HT1080 (cell line): ENCODE measurements around the gene COL25A1. TPM values are rescaled to one million over a fixed set of nuclear protein-coding genes. Genes with fewer than 3 reads are reported as not detected.

Experiments used
- DNase-seq: peaks from one replicate; pipeline ENCODE4 v3.0.0-alpha.2; 2015; ENCODE audit warnings: low read depth
- total RNA-seq: library from RNA; depleted of rRNA; stranded (reverse); fragments of >200 nt; shearing (Covaris generic); gene quantifications from 2 replicates; pipeline ENCODE4 v1.2.3, GENCODE V29; 2014

COL25A1 gene
- total RNA-seq, 1 experiment from 2014 or later, result 0.06 TPM

- DNase-seq, result no peak
These were observed 86.3 kb downstream of the COL25A1 start for GRCh38 chr4:109216085-109216696.

GRCh38 chr4:109215506-109215905 is 87.0 kb downstream of the COL25A1 start:
- no peak for DNase-seq

DNA sequence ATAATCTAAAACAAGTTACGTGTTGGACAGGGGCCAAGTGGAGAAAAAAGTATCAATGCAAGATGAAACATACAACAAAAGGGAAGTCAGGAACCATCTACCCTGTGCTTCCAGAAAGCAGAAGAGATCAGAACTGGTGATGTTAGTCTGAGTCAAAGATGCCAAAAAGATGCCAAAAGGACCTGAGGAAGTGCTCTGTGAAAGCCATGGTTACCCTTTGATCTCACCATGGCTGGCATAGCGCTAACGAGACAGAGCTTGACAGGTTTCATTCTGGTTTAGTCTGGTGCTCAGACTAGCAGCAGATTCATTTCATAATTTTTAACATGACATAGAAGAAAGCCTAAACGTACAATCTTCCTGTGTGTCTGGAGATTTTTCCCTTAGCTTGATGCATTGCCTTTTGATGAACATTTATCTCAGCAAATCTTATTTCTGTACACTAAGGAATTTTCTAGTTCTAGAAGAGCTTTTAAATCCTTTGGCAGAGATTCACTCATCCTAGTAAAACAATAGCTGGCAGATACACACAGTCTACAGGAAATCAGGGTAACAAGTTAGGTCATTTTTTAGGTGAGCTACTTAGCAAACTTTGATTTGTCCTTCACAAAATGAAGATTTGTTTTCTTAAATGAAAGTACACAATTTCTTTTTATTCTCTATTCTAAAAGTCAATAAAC is 87.7 kb downstream of the COL25A1 start:
- no peak for DNase-seq

DNA sequence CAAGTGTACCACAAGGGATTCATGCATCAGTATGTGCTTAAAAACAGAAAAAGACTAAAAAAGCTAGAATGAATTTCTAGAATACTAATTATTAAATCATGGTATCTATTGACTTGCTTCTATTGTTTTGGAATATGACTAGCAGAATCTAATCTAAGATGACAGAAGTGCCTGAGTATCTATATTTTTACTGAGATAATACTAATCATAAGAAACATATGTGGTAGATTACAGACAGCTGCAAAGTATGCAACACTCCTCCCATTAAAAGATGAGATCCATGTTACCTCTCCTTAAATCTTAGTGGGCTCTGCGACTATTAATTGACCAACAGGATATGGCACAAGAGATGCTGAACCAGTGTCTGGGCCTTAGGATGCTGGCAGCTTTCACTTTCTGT is 89.4 kb downstream of the COL25A1 start:
- no peak for DNase-seq

GRCh38 chr4:109211671-109212070 is 90.8 kb downstream of the COL25A1 start:
- no peak for DNase-seq

DNA sequence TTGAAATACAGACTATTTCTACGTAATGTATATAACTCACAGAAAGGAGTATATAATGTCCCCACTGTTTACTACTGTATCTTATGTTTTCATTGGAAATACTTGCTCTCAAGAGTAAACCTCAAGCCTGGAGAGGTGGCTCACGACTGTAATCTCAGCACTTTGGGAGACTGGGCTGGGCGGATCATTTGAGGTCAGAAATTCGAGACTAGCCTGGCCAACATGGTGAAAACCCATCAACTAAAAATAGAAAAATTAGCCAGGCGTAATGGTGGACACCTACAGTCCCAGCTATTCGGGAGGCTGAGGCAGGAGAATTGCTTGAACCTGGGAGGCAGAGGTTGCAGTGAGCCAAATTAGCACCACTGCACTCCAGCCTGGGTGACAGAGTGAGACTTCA is 92.8 kb downstream of the COL25A1 start:
- DNase-seq, result no peak

DNA sequence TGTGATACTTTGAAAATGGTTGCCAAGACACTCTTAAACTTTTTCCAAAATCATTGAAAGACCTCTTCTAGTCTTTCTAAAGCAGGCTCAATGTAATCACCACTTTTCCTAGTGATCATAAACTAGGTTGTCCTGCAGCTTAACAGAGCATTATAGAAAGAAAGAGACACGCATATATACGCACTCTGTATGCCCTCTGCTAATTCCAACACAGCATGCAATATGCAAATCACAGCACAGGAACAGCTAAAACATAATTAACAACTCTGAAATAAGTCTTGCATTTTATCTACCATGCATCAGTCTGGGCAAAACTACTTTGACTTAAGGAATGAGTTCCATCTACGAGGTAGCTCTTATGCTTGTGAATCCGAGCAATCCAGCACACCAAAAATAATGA is 94.6 kb downstream of the COL25A1 start:
- DNase-seq, result no peak

DNA sequence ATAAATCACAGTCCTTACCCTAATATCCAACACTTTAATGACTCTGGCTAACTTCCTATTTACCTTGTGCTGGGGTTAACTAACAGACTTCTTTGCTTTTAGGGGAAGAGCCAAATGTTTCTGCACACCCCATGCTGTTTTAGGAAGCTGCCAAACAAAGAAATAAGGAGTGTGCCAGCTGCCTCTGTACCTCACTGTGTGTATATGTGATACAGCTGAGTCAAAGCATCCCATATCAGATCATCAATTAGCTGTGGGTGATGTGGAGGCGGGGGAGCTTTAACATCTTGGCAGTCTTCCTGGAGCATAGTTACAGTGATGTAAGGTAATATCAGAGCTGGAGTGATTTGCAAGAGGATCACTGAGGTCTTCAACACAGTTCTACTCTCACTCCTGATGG is 95.4 kb downstream of the COL25A1 start:
- peak; percentile 41 for DNase-seq

GRCh38 chr4:109206620-109207019 is 95.8 kb downstream of the COL25A1 start:
- no peak for DNase-seq

DNA sequence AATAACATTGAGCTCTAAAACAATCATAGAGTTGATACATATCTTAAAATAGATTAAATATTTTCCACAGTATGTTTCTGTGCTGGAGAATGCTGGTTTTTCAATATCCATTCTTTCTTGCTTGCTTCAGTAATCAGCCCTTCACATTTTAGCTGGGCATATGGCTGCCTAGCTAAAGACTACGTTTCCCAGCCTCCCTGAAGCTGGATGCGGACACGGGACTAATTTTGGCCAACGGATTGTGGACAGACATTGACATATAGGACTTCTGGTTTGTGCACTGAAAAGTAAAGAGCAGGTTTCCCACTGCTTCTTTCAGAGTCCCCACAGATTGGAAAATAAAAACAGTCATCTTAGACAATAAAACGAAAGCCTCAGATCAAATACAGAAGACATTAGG is 97.3 kb downstream of the COL25A1 start:
- DNase-seq, result no peak

DNA sequence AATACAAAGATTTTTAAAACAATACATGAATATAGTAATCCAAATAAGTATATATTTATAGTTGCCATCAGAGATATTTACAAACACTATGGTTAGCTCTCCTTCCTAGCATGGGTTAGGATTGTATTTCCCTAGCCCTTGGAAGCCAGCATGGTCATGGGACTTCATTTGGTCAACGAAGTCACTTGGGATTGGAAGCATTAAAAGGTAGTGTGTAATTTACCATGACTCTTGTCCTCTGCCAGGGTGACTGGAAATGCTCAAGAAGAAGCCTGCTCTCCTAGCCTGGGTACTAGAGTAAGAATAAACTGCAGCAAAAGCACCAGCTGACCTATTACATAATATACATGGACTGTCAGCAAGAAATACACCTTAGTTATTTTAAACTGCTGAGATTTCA is 102.9 kb downstream of the COL25A1 start:
- no peak for DNase-seq

DNA sequence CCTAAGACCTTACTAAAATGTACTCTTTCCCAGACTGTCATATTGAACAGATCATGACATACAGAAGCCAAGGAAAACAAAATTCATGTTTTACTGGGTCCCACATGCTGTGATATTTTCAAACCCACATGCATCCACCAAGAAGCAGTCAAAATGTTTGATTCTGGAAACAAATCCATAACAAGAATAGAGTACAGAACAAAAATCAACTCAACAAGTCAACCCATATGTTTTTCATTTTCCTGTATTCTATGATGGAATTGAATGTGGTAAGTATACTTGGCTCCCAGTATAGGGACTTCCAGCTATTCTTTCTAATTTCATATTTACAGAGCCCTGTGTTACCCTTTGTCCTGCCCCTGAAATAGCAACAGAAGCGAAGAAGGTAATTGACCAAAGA is 106.8 kb downstream of the COL25A1 start:
- no peak for DNase-seq

DNA sequence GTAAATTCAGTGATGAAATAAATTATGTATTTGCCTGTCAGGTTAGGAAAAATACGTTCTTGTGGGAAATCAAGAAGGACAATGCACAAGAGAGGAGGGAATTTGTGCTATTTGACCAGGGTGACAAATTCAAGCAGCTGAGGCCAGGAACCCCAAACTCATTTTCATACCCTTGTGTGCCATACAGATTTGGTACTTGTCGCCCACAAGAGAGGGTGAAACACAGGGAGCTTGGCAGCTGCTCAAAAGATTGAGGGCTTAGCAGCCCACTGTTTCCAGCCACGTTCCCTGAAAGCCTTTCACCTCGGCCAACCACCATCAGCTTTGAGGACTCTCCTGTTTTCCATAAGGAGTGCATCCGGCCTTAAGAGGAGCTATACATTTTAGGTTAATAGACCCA is 111.2 kb downstream of the COL25A1 start:
- no peak for DNase-seq

GRCh38 chr4:109186458-109186945 is 116.0 kb downstream of the COL25A1 start:
- DNase-seq, result no peak

DNA sequence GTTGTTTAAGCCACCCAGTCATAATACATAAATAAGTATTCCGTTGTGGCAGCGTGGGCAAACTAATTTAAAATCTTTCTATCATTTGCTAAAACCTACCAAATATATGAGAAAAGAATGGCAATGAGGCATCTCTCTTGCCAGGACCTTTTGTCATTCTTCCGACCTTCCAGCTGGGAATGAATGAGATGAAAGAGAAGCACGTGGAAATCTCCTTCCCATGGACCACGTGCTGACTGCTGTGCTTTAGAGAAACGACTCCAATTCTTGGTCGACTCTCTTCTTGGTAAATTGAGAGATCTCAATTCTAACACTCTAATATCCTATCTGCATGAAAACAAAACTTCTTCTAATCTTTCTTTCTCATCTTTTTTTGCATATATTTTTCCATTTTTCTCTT is 116.5 kb downstream of the COL25A1 start:
- DNase-seq, result no peak

DNA sequence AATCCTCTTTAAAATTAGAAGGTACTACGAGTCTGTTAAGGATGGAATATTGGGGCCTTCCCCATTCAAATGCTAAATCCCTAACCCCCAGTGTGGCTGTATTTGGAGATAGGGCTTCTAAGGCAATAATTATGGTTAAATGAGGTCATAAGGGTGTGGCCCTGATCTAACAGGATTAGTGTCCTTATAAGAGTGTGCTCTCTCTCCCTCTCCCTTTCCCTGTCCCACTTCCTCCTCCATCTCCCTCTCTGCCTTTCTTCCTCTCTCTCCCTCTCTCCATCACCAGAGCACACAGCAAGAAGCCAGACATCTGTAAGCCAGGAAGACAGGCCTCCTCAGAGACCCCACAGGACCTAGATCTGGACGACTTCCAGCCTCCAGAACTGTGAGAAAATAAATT is 116.9 kb downstream of the COL25A1 start:
- DNase-seq, result no peak

DNA sequence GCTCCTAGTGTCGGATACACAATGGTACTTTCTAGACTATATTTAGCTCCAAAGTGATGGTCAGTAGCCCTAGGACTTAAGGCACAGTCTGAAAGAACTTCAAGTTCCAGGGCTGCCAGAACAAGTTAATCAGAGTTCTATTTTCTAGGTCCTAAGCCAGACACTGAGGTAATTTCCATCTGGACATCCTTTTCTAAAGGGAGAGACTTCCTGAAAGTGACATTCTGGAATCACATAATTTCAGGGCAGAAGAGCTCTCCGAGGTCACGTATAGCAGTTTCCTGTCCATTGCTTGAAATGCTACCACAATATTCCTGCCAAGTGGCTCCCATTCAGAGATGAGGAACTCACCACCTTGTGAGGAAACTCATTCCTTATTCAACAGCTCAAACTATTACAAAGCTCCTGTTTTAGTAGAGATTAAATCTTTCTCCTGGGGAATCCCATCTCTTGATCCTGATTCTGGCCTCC is 117.9 kb downstream of the COL25A1 start:
- peak; percentile 13 for DNase-seq

- DNase-seq, result no peak
These were observed 118.4 kb downstream of the COL25A1 start for GRCh38 chr4:109183931-109184490.

GRCh38 chr4:109182696-109183095 is 119.8 kb downstream of the COL25A1 start:
- no peak for DNase-seq

- DNase-seq, result no peak
These were observed 123.4 kb downstream of the COL25A1 start for GRCh38 chr4:109179061-109179460.

DNA sequence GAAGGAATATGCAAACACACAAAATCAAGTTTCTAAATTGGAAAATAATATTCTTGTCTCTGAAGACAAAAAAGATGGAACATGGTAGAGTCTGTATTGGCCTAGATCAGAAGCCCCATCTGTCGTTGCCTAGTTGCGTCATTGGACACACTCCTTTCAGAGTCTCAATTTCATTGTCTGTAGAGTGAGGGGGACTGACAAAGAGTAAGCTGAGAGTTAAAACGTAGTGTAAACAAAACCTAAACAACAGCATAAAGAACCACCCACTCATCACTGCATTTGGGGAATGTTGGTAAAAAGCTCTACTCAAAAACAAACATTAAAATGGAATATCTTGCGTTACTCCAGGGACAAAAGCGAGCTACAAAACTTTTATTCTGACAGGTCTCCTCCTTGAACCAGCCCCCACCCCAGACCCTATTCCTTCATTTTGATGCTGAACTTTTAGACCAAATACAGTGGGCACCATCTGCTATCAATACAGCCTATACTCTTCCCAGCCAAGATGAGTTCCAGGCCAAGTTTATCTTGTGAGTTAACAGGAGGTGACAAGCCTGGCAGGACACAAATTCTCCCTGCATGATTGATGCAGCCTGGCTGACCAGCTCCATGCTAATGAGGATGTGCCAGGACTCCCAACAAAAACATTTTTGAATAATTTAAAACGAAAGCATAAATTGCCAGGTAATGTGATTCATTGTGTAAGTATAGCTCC is 125.2 kb downstream of the COL25A1 start:
- no peak for DNase-seq
